DND-41 (cell line): ENCODE measurements around the gene ROCK2.

Experiments used
- EZH2 ChIP-seq: IDR thresholded peaks from 3 replicates; pipeline ENCODE4 v1.6.1; 2012; ENCODE audit warnings: borderline replicate concordance, low read depth, mild to moderate bottlenecking, moderate library complexity, low read length, inconsistent platforms; ENCODE audit not compliant: severe bottlenecking
- TF ChIP-seq, protein P1 (sequence below): IDR thresholded peaks from 2 replicates; pipeline ENCODE4 v1.5.1; 2012; ENCODE audit warnings: borderline replicate concordance, low read length, moderate library complexity, mild to moderate bottlenecking; ENCODE audit not compliant: poor library complexity, severe bottlenecking; ENCODE audit errors: extremely low read depth

- TF ChIP-seq, protein P1, sequence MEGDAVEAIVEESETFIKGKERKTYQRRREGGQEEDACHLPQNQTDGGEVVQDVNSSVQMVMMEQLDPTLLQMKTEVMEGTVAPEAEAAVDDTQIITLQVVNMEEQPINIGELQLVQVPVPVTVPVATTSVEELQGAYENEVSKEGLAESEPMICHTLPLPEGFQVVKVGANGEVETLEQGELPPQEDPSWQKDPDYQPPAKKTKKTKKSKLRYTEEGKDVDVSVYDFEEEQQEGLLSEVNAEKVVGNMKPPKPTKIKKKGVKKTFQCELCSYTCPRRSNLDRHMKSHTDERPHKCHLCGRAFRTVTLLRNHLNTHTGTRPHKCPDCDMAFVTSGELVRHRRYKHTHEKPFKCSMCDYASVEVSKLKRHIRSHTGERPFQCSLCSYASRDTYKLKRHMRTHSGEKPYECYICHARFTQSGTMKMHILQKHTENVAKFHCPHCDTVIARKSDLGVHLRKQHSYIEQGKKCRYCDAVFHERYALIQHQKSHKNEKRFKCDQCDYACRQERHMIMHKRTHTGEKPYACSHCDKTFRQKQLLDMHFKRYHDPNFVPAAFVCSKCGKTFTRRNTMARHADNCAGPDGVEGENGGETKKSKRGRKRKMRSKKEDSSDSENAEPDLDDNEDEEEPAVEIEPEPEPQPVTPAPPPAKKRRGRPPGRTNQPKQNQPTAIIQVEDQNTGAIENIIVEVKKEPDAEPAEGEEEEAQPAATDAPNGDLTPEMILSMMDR, result no peak
- no peak for TF ChIP-seq EZH2
These were observed 1.7 kb downstream of the ROCK2 start for GRCh38 chr2:11342551-11343367.
